AG09319 (cell line): ENCODE results near the gene CDCA4.

ENCODE experiments used
- DNase-seq: peaks from one replicate; pipeline ENCODE4 v3.0.0-alpha.2; 2010; ENCODE audit warnings: low read depth; ENCODE audit errors: extremely low read depth
- TF ChIP-seq, protein P1 (sequence below): IDR thresholded peaks from 2 replicates; pipeline ENCODE4 v1.5.1; 2011; ENCODE audit warnings: low read depth, mild to moderate bottlenecking, inconsistent platforms, low read length, moderate library complexity

The CDCA4 gene

DNA sequence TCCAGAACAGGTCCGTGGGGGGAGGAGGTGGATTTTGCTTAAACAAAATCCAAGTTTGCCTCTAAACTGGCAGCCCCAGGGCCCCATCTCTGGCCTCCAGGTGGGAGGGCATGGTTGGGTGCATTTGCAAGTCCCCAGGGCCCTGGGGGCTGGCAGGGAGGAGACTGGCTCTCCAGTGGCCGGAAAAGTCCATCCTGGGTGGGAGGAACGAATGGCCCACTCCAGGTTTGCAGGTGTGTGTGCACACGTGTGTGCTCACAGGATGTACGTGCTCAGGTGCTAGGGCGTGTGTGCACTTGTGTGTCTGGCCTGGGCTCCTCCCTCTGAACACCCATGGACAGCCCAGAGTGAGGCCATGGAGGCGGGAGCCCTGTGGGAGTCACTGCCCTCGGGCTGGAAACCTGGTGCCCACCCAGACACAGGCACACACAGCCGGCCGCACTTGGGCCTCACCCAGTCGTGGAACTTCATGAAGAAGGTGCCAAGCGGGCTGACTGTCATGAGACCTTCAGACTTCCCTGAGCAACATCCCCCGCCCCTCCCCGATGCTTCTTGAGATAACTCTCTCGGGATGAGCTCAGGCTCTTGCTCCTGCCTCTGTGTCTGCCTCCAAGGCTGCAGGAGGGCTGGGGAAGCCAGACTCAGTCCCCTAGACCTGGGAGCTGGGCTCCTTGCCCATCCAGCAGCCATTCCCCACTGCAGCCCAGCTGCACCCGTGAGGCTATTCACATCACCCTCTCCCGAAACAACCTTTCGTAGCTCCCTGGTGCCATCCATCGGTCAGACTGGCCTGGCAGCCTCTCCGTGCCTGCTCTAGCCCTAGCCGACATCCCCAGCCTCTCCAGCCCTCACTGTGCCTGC, 52.1 kb downstream of the CDCA4 start:
- no peak for DNase-seq
- TF ChIP-seq, protein P1, sequence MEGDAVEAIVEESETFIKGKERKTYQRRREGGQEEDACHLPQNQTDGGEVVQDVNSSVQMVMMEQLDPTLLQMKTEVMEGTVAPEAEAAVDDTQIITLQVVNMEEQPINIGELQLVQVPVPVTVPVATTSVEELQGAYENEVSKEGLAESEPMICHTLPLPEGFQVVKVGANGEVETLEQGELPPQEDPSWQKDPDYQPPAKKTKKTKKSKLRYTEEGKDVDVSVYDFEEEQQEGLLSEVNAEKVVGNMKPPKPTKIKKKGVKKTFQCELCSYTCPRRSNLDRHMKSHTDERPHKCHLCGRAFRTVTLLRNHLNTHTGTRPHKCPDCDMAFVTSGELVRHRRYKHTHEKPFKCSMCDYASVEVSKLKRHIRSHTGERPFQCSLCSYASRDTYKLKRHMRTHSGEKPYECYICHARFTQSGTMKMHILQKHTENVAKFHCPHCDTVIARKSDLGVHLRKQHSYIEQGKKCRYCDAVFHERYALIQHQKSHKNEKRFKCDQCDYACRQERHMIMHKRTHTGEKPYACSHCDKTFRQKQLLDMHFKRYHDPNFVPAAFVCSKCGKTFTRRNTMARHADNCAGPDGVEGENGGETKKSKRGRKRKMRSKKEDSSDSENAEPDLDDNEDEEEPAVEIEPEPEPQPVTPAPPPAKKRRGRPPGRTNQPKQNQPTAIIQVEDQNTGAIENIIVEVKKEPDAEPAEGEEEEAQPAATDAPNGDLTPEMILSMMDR = no peak

DNA sequence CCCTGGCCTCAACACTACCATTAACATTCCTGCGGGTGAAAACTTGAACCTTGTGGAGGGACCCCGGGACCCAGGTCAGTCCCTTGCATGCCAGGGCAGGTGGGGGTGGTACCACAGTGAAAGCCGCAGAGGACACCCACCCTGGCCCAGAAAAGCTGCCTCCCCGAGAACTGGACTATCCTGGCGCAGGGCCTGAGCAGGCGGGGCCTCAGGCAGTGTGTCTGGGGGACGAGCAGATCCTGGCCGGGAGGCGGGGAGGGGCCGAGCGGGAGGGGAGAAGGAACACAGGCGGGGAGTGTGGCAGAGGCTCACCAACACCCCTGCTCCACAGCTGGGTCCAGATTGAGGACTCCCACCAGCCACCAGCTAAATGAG, 52.7 kb downstream of the CDCA4 start:
- TF ChIP-seq, protein P1 = no peak
- DNase-seq = no peak

DNA sequence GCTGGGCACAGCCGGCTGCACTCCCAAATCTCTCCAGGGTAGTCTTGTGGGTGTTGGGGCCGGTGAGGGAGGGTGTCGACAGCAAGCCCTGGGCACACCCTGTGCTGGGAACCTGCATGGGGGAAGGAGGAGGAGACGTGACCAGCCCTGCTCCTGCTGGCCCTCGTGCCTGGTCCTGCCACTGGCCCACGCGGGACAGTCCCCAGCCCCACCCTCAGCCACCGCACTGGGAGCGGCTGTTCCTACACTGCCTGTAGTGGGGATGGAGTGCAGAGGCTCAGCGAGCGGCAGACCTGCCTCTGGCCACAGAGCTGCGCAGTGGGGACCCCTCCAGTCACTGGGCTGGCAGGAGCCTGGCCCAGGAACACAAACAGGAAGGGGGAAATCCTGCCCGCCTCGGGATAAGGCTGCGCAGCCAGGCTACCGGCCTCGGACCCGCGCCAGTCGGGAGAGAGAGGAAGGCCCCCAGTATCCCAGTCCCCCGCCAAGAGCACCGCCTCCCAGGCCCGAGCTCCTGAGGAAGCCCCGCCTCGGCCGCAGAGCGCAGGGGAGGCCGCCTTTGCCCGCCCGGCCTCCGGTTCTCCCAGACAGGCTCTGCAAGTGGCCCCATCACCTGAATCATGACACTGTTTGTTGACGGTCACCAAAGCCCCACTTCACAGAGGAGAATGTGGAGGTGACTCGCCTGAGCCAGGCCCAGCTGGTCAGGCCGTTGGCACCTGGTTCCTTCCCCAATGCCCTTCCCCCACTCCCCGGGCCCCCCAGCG, 53.3 kb downstream of the CDCA4 start:
- TF ChIP-seq, protein P1 = no peak; the same call in 1 of the 2 replicates
- no peak for DNase-seq

DNA sequence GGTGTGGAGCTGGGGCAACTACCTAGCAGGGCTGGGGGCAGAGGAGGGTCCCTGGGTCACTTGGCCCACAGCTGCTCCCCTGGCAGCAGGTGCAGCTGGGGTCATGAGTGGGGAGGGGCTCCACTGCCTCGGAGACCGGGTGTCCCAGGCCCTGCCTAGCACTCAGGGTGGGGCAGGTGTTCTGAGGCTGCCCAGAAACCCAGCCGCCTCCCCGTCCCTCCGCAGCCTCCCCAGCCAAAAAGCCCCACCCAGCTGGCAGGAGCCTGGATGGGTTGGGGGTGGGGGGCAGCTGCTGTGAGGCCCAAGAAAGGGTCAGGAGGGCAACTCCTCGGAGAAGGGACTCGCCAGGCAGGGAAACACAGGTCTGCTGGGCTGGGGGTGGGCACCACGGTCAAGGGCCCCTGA, 53.9 kb downstream of the CDCA4 start:
- TF ChIP-seq, protein P1 = no peak

DNA sequence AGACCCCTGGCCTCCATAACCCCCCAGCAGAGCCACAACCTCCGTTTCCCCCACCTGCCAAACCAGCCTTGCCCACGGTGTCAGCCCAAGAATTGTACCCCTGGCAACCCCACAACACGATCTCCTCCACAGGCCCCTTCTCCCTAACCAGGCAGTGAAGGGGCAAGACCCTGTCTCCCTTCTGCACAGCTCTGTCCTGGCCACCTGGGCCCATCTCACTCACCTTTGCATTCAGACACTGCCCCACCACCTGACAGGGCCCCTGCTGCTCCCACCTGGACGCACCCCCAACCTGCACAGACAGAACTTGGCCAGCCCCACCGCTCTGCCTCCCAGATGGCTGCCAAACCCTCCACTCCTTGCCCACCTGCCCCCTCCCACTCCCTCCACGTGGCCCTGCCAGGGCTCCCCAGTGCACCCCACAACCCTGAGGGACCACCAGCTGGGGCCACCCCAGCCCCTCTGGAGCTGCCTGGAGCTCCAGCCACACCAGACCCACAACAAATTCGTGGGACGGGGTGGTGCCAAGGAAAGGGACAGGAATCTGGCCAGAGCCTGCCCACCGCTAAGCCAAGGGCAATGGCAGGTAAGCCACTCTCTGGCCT, 54.5 kb downstream of the CDCA4 start:
- TF ChIP-seq, protein P1 = no peak

More for the DNA sequence above, 53.9 kb downstream of the CDCA4 start:
- DNase-seq = no peak

DNA sequence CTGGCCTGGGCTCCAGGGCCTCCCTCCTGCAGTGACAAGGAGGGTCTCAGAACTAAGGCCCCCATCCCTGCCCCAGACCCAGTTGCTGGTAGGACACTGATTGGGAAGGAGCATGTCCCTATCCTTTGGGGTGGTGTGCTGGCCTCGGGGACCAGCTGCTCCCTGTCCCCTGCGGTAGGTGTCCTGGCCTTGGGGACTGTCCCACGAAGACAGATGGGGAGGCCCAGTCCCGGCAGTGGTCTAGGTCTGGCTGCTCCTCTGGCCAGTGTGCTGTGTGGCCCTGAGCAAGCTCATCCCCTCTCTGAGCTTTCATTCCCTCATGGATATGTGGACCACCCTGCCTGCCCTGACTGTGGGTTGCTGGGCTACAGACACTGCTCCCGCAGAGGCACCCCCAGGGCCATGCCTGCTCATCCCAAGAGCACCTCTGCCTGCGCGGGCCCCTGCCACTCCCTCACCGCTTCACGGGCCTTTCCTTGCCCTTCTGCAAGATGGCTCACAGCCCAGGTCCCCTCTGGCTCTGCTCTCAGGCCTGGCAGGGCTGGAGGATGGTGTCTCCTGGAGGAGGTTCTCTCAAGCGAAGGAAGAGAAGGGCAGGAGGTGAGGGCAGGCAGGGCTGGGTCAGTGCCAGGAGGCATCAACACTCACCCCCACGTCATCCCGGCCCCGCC, 55.2 kb downstream of the CDCA4 start:
- no peak for DNase-seq
- TF ChIP-seq, protein P1 = no peak

More for the DNA sequence above, 54.5 kb downstream of the CDCA4 start:
- no peak for DNase-seq
